Measurements from ENCODE around the gene GALR3. TPM values are rescaled to one million over a fixed set of nuclear protein-coding genes. Genes with fewer than 3 reads are reported as not detected.
A peak's percentile ranks its signal among the peaks of the same experiment; 100 is the strongest.

GALR3 gene
- total and polyA plus RNA-seq, 2 of the 8 experiments (the other 6 are each of a cell fraction or from before 2014, with no cell fraction given) = 0.84 to 1.1 TPM

- Histone ChIP-seq H2BK120ac (replicated peaks; ENCODE audit: low read depth, low read length) (no peak within 1 kb of the TSS), H4K5ac (ENCODE audit: insufficient read length, low read depth, low read length) (peak within 1 kb of the TSS; percentile 10), H3K36me3 (ENCODE audit: control insufficient read depth in 2 of 4, insufficient read depth in 4 of 4, low read length in 3 of 4) (no peaks in the 10 kb centered on the region), H2BK5ac (ENCODE audit: low read depth, low read length) (peak within 1 kb of the TSS; percentile 68; the same call in 1 of the 2 replicates), H3K4me3 (ENCODE audit: extremely low read depth in 1 of 4, insufficient read depth in 2 of 4, low read depth in 3 of 4, low read length in 4 of 4) (peak within 1 kb of the TSS; percentile 79 to 91 (median 86)), H3K23ac (ENCODE audit: insufficient read length) (no peak within 1 kb of the TSS), H2BK20ac (ENCODE audit: low read length) (no peak within 1 kb of the TSS), H3K4me2 (ENCODE audit: insufficient read depth in 1 of 2, low read depth in 2 of 2, low read length in 2 of 2) (peak within 1 kb of the TSS; percentile 91 to 94), H4K91ac (replicated peaks; ENCODE audit: insufficient read length, low read length) (no peak within 1 kb of the TSS), H2AFZ (ENCODE audit: low read length) (no peak within 1 kb of the TSS), H3K56ac (replicated peaks; ENCODE audit: insufficient read length, low read depth, low read length) (no peak within 1 kb of the TSS), H2BK15ac (ENCODE audit: low read length) (no peak within 1 kb of the TSS), H4K8ac (ENCODE audit: extremely low read depth, insufficient read depth, low read length) (peak within 1 kb of the TSS; percentile 28), H3K27me3 (replicated peaks in 1 of 4; ENCODE audit: control insufficient read depth in 3 of 4, extremely low read depth in 1 of 4, insufficient read depth in 3 of 4, low read length in 3 of 4) (peaks cover 3 to 40% (median 35%) of the 10 kb centered on the region in 4 experiments), H3K23me2 (ENCODE audit: low read depth, low read length) (peaks cover 41% of the 10 kb centered on the region), H2BK12ac (ENCODE audit: low read depth, low read length) (no peak within 1 kb of the TSS), H2AK5ac (ENCODE audit: low read depth, low read length) (no peak within 1 kb of the TSS), H3K14ac (ENCODE audit: insufficient read length) (no peak within 1 kb of the TSS), H4K20me1 (replicated peaks in 1 of 2; ENCODE audit: control insufficient read depth in 1 of 2, insufficient read depth in 2 of 2, low read length in 2 of 2) (peaks cover 3 to 4% of the 10 kb centered on the region in 2 experiments), H3K9ac (replicated peaks in 1 of 4; ENCODE audit: extremely low read depth in 1 of 4, low read depth in 3 of 4, low read length in 3 of 4) (peak within 1 kb of the TSS in 3 of 4 experiments; percentile 63 to 79 (median 65); a peak in 6 of 7 replicates), H3K79me2 (ENCODE audit: control insufficient read depth in 1 of 2, insufficient read depth in 2 of 2, low read length in 2 of 2) (peaks cover 4 to 7% of the 10 kb centered on the region in 2 experiments; a peak in 2 of 4 replicates), H3K18ac (ENCODE audit: extremely low read depth, low read length) (no peak within 1 kb of the TSS; the same call in 1 of the 2 replicates), H3K4ac (replicated peaks; ENCODE audit: insufficient read length, low read depth, low read length) (peak within 1 kb of the TSS; percentile 72), H3K4me1 (replicated peaks in 1 of 4; ENCODE audit: control insufficient read depth in 3 of 4, insufficient read depth in 4 of 4, low read length in 3 of 4) (peaks cover 0 to 22% (median 16%) of the 10 kb centered on the region in 4 experiments; a peak in 5 of 7 replicates), H3K79me1 (ENCODE audit: low read depth, low read length) (peaks cover 3% of the 10 kb centered on the region), H3K9me3 (ENCODE audit: insufficient read depth in 2 of 2, low read depth in 1 of 2, low read length in 1 of 2) (no peaks in the 10 kb centered on the region), H3K27ac (ENCODE audit: low read depth, low read length) (no peak within 1 kb of the TSS)
- ChIA-PET CTCF (ENCODE audit: partially characterized antibody) (interaction anchor here (0.6 to 4.4 kb wide), 5 partner anchors 8 to 106 kb away, joined by 3 to 42 read pairs (median 5); no protein-coding TSS in a partner anchor), POLR2A (ENCODE audit: partially characterized antibody) (interaction anchor here (0.6 to 8.8 kb wide), 15 partner anchors 10 to 164 kb away, joined by 3 to 142 read pairs (median 4); partner anchors contain the start of genes ANKRD54, GALR3, PDXP and TRIOBP)
- DNase-seq (ENCODE audit: low read depth in 1 of 2, low spot score in 2 of 2) (peak; percentile 92 to 95), FAIRE-seq (peak; percentile 68)
- whole genome bisulfite sequencing, 2 experiments (ENCODE audit: extremely low coverage in 1 of 2, insufficient coverage in 1 of 2, insufficient read length in 1 of 2, insufficient replicate concordance in 2 of 2, low coverage in 1 of 2, low lambda C conversion rate in 2 of 2, missing lambda C conversion rate in 1 of 2) = 1% methylated on average over 64 of the region's 73 CpGs; no CpG with 5 or more reads in 1 of the 2 experiments
- TF ChIP-seq CTBP2 (IDR thresholded peaks at IDR 0.05; ENCODE audit: borderline replicate concordance, insufficient read depth, insufficient read length, low read length) = no peak
- TF ChIP-seq CREB1 (IDR thresholded peaks at IDR 0.05) = peak; percentile 94
- TF ChIP-seq PHF8 (conservative IDR thresholded peaks at IDR 0.05; ENCODE audit: low read depth, low read length) = peak; percentile 29; the same call in 1 of the 2 replicates
- no peak for TF ChIP-seq MAFK (IDR thresholded peaks at IDR 0.05; ENCODE audit: low read depth, low read length)
- no peak for TF ChIP-seq EGR1 (IDR thresholded peaks at IDR 0.05; ENCODE audit: borderline replicate concordance, low read depth, low read length)
- peak; percentile 49; the same call in 1 of the 2 replicates for TF ChIP-seq SP1 (IDR thresholded peaks at IDR 0.05; ENCODE audit: low read depth, low read length)
- no peak for TF ChIP-seq EP300 (IDR thresholded peaks at IDR 0.05; ENCODE audit: borderline replicate concordance in 1 of 2, low read depth in 2 of 2, low read length in 2 of 2)
- TF ChIP-seq CBX8 (IDR thresholded peaks at IDR 0.05; ENCODE audit: borderline replicate concordance, low read depth, low read length) = no peak
- peak; percentile 3 for TF ChIP-seq NANOG (IDR thresholded peaks at IDR 0.05; ENCODE audit: insufficient read depth, low read depth, low read length, poor library complexity, severe bottlenecking)
- no peak for TF ChIP-seq CEBPB (IDR thresholded peaks at IDR 0.05; ENCODE audit: low read depth, low read length)
- peak; percentile 85 for TF ChIP-seq RBBP5 (IDR thresholded peaks at IDR 0.05; ENCODE audit: borderline replicate concordance, low read depth, low read length)
Measured at GRCh38 chr22:37807410-37808293, 15.5 kb upstream of the GALR3 start, which contains the start of gene GCAT. GCAT (plus strand) TSS chr22:37807934; CDS start chr22:37807968, 34 bp downstream.

All from H1 (cell line).